DND-41 (cell line): Measurements from ENCODE around the gene JKAMP.

Experiments used
- ATAC-seq: fragments of 200-7000 bp; cut with Tn5 transposase; 3 replicates; pipeline ENCODE4 v1.9.1; 2021; ENCODE audit warnings: low read depth; ENCODE audit not compliant: insufficient read depth
- DNase-seq: peaks from one replicate; pipeline ENCODE4 v3.0.0-alpha.2; 2020
- H2AFZ ChIP-seq: 2 replicates; pipeline ENCODE4 v1.6.0; 2012; ENCODE audit warnings: low read depth, low read length
- H3K27ac ChIP-seq: 2 replicates; pipeline ENCODE4 v1.5.1; 2012; ENCODE audit warnings: low read length, inconsistent platforms
- H3K27me3 ChIP-seq: fragments of 200-600 bp; sonication (generic); 2 replicates; pipeline ENCODE4 v1.6.0; 2012; ENCODE audit warnings: low read length, mild to moderate bottlenecking, inconsistent platforms; ENCODE audit not compliant: insufficient read depth, poor library complexity
- H3K36me3 ChIP-seq: 2 replicates; pipeline ENCODE4 v1.5.1; 2012; ENCODE audit warnings: low read length, inconsistent platforms; ENCODE audit not compliant: insufficient read depth
- H3K4me1 ChIP-seq: 2 replicates; pipeline ENCODE4 v1.5.1; 2012; ENCODE audit warnings: mild to moderate bottlenecking, low read length; ENCODE audit not compliant: insufficient read depth
- H3K4me2 ChIP-seq: 2 replicates; pipeline ENCODE4 v1.6.0; 2012; ENCODE audit warnings: mild to moderate bottlenecking, moderate library complexity, low read length, inconsistent platforms; ENCODE audit not compliant: insufficient read depth
- H3K4me3 ChIP-seq, 2 experiments: fragments of 200-600 bp in 1 of 2; shearing (Covaris generic) in 1 of 2; 2 replicates each; pipeline ENCODE4 v1.5.1; 2012 to 2016; ENCODE audit warnings: inconsistent platforms in 2 of 2, low read length in 2 of 2, mild to moderate bottlenecking in 2 of 2, low read depth in 1 of 2, moderate library complexity in 1 of 2
- H3K79me2 ChIP-seq: 2 replicates; pipeline ENCODE4 v1.6.0; 2012; ENCODE audit warnings: low read length, inconsistent platforms; ENCODE audit not compliant: insufficient read depth
- H3K9ac ChIP-seq: 2 replicates; pipeline ENCODE4 v1.6.0; 2012; ENCODE audit warnings: low read depth, mild to moderate bottlenecking, inconsistent platforms, low read length, moderate library complexity
- H3K9me3 ChIP-seq: 2 replicates; pipeline ENCODE4 v1.5.1; 2012; ENCODE audit warnings: low read length, moderate library complexity, mild to moderate bottlenecking, inconsistent platforms; ENCODE audit not compliant: insufficient read depth, severe bottlenecking
- H4K20me1 ChIP-seq: 2 replicates; pipeline ENCODE4 v1.6.0; 2012; ENCODE audit warnings: low read length; ENCODE audit not compliant: insufficient read depth
- CTCF ChIP-seq: IDR thresholded peaks from 2 replicates; pipeline ENCODE4 v1.5.1; 2012; ENCODE audit warnings: borderline replicate concordance, low read length, moderate library complexity, mild to moderate bottlenecking; ENCODE audit not compliant: poor library complexity, severe bottlenecking; ENCODE audit errors: extremely low read depth
- EZH2 ChIP-seq: IDR thresholded peaks from 3 replicates; pipeline ENCODE4 v1.6.1; 2012; ENCODE audit warnings: borderline replicate concordance, low read depth, mild to moderate bottlenecking, moderate library complexity, low read length, inconsistent platforms; ENCODE audit not compliant: severe bottlenecking

JKAMP gene

DNA sequence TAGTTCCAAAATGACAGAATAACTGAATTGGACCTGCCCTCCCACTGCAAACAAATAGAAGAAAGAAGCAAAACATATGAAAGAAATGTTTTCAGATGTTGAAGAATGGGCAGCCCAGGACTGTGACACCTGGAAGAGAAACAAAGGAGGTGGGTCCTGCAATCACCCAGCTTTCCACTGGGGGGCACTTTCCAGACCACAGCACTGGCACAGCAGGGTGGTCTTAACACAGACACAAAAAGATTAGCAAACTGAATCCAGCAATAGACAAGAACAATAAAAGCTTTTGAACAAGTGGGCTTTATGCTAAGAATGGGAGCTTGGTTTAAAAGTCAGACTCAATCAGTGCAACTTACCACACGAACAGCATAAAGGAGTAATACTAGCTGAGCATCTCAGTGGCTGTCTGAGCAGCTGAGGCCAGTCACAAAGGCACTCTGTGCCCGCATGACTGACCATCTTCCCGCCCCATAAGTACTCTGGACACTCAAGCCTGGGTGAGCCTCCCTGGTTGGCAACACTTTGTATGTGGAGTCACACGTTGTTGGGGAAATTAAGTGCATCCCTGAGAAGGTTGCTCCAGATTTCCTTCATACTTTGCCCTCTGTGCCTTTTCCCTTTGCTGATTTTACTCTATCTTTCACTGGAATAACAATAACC lies 27.7 kb downstream of the JKAMP start:
- no peak overlapping the region for H3K27ac ChIP-seq
- H2AFZ ChIP-seq, result no peak overlapping the region
- no peaks in the 10 kb centered on the region for H3K27me3 ChIP-seq
- no peaks in the 10 kb centered on the region for H3K9me3 ChIP-seq
- no peaks in the 10 kb centered on the region for H3K36me3 ChIP-seq
- no peak overlapping the region for H3K9ac ChIP-seq
- TF ChIP-seq EZH2, result no peak
- TF ChIP-seq CTCF, result peak; percentile 67
- no peaks in the 10 kb centered on the region for H3K79me2 ChIP-seq
- ATAC-seq, result peak; percentile 76
- H4K20me1 ChIP-seq, result no peaks in the 10 kb centered on the region
- no peak overlapping the region for H3K4me2 ChIP-seq
- DNase-seq, result peak; percentile 37
- no peaks in the 10 kb centered on the region for H3K4me1 ChIP-seq
- H3K4me3 ChIP-seq, result no peak overlapping the region

DNA sequence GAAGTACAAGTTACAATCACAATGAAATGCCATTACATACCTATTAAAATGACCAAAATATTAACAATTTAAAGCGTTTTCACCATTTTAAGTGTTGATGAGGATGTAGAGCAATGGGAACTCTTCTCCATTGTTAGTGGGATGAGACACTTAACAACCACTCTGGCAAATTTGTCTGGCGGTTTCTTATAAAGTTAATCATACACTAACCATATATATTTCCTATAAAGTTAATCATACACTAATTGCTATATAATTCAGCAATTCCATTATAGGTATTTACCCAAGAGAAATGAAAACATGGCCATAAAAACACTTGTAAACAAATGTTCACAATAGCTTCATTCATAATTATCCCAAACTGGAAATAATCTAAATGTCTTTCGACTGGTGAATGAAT lies 35.9 kb downstream of the JKAMP start:
- Histone ChIP-seq H3K79me2 (no peaks in the 10 kb centered on the region), H4K20me1 (no peaks in the 10 kb centered on the region)
- DNase-seq, result no peak

DNA sequence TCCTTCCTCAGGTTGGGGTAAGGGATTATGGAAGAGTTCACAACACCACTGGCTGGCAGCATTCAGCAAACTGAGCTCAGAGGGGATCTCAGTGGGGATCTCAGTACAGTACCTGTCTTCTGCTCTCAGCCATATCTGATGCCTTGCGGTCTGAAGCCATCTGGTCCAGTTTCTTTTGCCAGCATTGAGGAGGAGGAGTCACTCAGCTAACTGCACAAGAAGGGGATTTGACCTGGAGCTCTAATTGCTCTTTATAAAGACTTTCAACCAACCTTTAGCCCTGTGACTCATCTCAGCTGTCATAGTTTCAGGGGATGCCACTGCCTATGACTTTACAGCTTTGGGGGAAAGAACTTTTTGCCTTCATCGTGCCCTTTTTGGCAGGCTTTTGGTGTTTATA lies 44.9 kb downstream of the JKAMP start:
- Histone ChIP-seq H3K79me2 (no peaks in the 10 kb centered on the region), H3K9me3 (peaks cover 6% of the 10 kb centered on the region), H3K27ac (no peak overlapping the region), H3K9ac (no peak overlapping the region), H4K20me1 (no peaks in the 10 kb centered on the region), H3K4me3 (no peak overlapping the region), H3K27me3 (no peaks in the 10 kb centered on the region), H3K4me2 (no peak overlapping the region), H3K4me1 (no peaks in the 10 kb centered on the region), H2AFZ (no peak overlapping the region), H3K36me3 (no peaks in the 10 kb centered on the region)
- TF ChIP-seq CTCF, result no peak
- no peak for TF ChIP-seq EZH2
- ATAC-seq (no peak), DNase-seq (no peak)

More for the DNA sequence above, 35.9 kb downstream of the JKAMP start:
- Histone ChIP-seq H2AFZ (no peak overlapping the region), H3K9ac (no peak overlapping the region), H3K4me3 (no peak overlapping the region), H3K4me1 (no peaks in the 10 kb centered on the region), H3K4me2 (no peak overlapping the region), H3K9me3 (no peaks in the 10 kb centered on the region), H3K27ac (no peak overlapping the region), H3K36me3 (no peaks in the 10 kb centered on the region), H3K27me3 (no peaks in the 10 kb centered on the region)
- TF ChIP-seq CTCF (no peak), EZH2 (no peak)
- no peak for ATAC-seq

- Histone ChIP-seq H3K27me3 (no peaks in the 10 kb centered on the region), H3K79me2 (no peaks in the 10 kb centered on the region), H3K9ac (no peak overlapping the region), H3K4me3 (no peak overlapping the region), H3K36me3 (no peaks in the 10 kb centered on the region), H2AFZ (no peak overlapping the region), H3K27ac (no peak overlapping the region), H3K4me1 (no peaks in the 10 kb centered on the region), H3K4me2 (no peak overlapping the region), H3K9me3 (peaks cover 6% of the 10 kb centered on the region), H4K20me1 (no peaks in the 10 kb centered on the region)
- DNase-seq (no peak), ATAC-seq (no peak)
- TF ChIP-seq CTCF, result no peak
- no peak for TF ChIP-seq EZH2
Measured at GRCh38 chr14:59530349-59530748, 46.0 kb downstream of the JKAMP start.
